Caco-2 (cell line): ENCODE measurements around the gene PYCARD. TPM values are rescaled to one million over a fixed set of nuclear protein-coding genes. Genes with fewer than 3 reads are reported as not detected.
"Not testable (repeated sequence)": the region's sequence is repeated elsewhere in the genome, so short reads cannot be mapped to it uniquely, and the experiment has no call there.

Experiments
- BruUV-seq: library from RNA; stranded (reverse); fragments of 400-500 nt; replicated peaks from 2 replicates; lab custom pipeline; 2021; lab: Mats Ljungman, UMichigan
- CTCF ChIA-PET: fragments of 300-600 bp; sonication (Branson Sonifier 250); formaldehyde crosslinking; loops from one replicate; lab custom pipeline; 2022; ENCODE audit warnings: antibody characterized with exemption; lab: Charles Lee
- POLR2A ChIA-PET: fragments of 300-600 bp; sonication (Branson Sonifier 250); formaldehyde crosslinking; loops from one replicate; lab custom pipeline; 2022; ENCODE audit warnings: antibody characterized with exemption; lab: Charles Lee
- DNase-seq, 2 experiments: peaks; one replicate each; pipeline versions ENCODE4 v3.0.0 to v3.0.0-alpha.2; 2020 to 2022
- H3K27me3 ChIP-seq: replicated peaks from 2 replicates; pipeline ENCODE4 v1.6.0; 2011; ENCODE audit warnings: low read length; ENCODE audit not compliant: control insufficient read depth, insufficient read depth
- H3K36me3 ChIP-seq: 2 replicates; pipeline ENCODE4 v1.5.1; 2011; ENCODE audit warnings: low read length; ENCODE audit not compliant: control insufficient read depth, insufficient read depth
- H3K4me1 ChIP-seq: fragments of 250-450 bp; sonication (Bioruptor Pico); 2 replicates; pipeline ENCODE4 v1.5.1; 2020; ENCODE audit warnings: mild to moderate bottlenecking
- H3K4me3 ChIP-seq: 2 replicates; pipeline ENCODE4 v1.5.1; 2011; ENCODE audit warnings: low read depth, mild to moderate bottlenecking, control low read depth, low read length
- H3K9me3 ChIP-seq: fragments of 250-450 bp; sonication (Bioruptor Pico); 2 replicates; pipeline ENCODE4 v1.5.1; 2020; ENCODE audit warnings: mild to moderate bottlenecking, moderate library complexity
- H3K27ac Mint-ChIP-seq: one replicate; pipeline ENCODE4 v1.8.0; 2022; ENCODE audit warnings: mixed read lengths; ENCODE audit not compliant: unreplicated experiment
- H3K27me3 Mint-ChIP-seq: one replicate; pipeline ENCODE4 v1.8.0; 2022; ENCODE audit warnings: mixed read lengths; ENCODE audit not compliant: insufficient read depth, unreplicated experiment
- H3K36me3 Mint-ChIP-seq: one replicate; pipeline ENCODE4 v1.8.0; 2022; ENCODE audit warnings: mild to moderate bottlenecking, mixed read lengths; ENCODE audit not compliant: insufficient read depth, unreplicated experiment
- H3K4me1 Mint-ChIP-seq: one replicate; pipeline ENCODE4 v1.8.0; 2022; ENCODE audit warnings: low read depth, mixed read lengths; ENCODE audit not compliant: unreplicated experiment
- H3K4me3 Mint-ChIP-seq: one replicate; pipeline ENCODE4 v1.8.0; 2022; ENCODE audit warnings: mild to moderate bottlenecking, moderate library complexity, mixed read lengths; ENCODE audit not compliant: unreplicated experiment
- H3K9me3 Mint-ChIP-seq: one replicate; pipeline ENCODE4 v1.8.0; 2022; ENCODE audit warnings: mixed read lengths; ENCODE audit not compliant: unreplicated experiment
- intact Hi-C: fragments of 100-400 bp; cut with micrococcal nuclease; formaldehyde crosslinking; loops from one replicate; pipeline ENCODE4 v1.10.0; 2022; ENCODE audit not compliant: unreplicated experiment
- total RNA-seq: library from RNA; stranded (reverse); gene quantifications from 2 replicates; pipeline ENCODE4 v1.2.3, GENCODE V29; 2022
- TF ChIP-seq, protein P1 (sequence below), 2 experiments: fragments of 200-600 bp in 1 of 2; IDR thresholded peaks; 1 replicate in 1 of 2; 2 replicates in 1 of 2; pipeline versions ENCODE4 v1.5.1 to v1.8.0; 2011 to 2022; ENCODE audit warnings: antibody characterized with exemption in 1 of 2, control low read depth in 1 of 2, inconsistent platforms in 1 of 2, low read depth in 1 of 2, low read length in 1 of 2, mild to moderate bottlenecking in 1 of 2, moderate library complexity in 1 of 2; ENCODE audit not compliant: insufficient read depth in 1 of 2, severe bottlenecking in 1 of 2, unreplicated experiment in 1 of 2

Gene PYCARD
- total RNA-seq, 1 experiment from 2014 or later: 0.84 TPM

DNA sequence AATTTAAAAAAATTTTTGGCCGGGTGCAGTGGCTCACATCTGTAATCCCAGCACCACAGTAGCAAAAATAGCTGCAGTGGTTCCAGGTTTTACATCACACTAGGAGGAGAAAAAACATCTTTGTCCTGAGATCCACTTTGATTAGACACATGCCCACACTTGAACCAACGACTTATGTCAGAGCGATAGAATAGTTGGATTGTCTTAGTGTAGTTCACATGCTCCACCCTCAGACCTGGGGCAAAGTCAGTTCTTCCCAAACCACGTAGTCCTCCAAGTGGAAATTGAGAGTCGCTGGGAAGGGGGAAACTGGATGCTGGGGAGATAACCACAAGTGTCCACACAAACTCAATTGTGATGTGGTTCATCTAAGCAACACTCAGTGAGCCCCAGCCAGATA lies 45.8 kb upstream of the PYCARD start:
- no peaks in the 10 kb centered on the region for H3K9me3 ChIP-seq
- no peak overlapping the region for H3K4me3 ChIP-seq
- no peaks in the 10 kb centered on the region for H3K27me3 Mint-ChIP-seq
- BruUV-seq: no TSS peak
- CTCF ChIA-PET: no interaction called here
- TF ChIP-seq, protein P1, sequence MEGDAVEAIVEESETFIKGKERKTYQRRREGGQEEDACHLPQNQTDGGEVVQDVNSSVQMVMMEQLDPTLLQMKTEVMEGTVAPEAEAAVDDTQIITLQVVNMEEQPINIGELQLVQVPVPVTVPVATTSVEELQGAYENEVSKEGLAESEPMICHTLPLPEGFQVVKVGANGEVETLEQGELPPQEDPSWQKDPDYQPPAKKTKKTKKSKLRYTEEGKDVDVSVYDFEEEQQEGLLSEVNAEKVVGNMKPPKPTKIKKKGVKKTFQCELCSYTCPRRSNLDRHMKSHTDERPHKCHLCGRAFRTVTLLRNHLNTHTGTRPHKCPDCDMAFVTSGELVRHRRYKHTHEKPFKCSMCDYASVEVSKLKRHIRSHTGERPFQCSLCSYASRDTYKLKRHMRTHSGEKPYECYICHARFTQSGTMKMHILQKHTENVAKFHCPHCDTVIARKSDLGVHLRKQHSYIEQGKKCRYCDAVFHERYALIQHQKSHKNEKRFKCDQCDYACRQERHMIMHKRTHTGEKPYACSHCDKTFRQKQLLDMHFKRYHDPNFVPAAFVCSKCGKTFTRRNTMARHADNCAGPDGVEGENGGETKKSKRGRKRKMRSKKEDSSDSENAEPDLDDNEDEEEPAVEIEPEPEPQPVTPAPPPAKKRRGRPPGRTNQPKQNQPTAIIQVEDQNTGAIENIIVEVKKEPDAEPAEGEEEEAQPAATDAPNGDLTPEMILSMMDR (IDR thresholded peaks at IDR 0.05; ENCODE audit: insufficient read depth in 1 of 2, low read depth in 1 of 2, low read length in 1 of 2, severe bottlenecking in 1 of 2, unreplicated experiment in 1 of 2): no peak
- peaks cover 7% of the 10 kb centered on the region for H3K4me1 Mint-ChIP-seq
- no peaks in the 10 kb centered on the region for H3K4me1 ChIP-seq
- H3K27me3 ChIP-seq: no peaks in the 10 kb centered on the region
- POLR2A ChIA-PET: no interaction called here
- intact Hi-C loops: no loop called here
- H3K36me3 Mint-ChIP-seq: no peaks in the 10 kb centered on the region
- H3K27ac Mint-ChIP-seq: no peak overlapping the region
- no peak overlapping the region for H3K4me3 Mint-ChIP-seq
- no peaks in the 10 kb centered on the region for H3K9me3 Mint-ChIP-seq
- no peak for DNase-seq
- no peaks in the 10 kb centered on the region for H3K36me3 ChIP-seq

DNA sequence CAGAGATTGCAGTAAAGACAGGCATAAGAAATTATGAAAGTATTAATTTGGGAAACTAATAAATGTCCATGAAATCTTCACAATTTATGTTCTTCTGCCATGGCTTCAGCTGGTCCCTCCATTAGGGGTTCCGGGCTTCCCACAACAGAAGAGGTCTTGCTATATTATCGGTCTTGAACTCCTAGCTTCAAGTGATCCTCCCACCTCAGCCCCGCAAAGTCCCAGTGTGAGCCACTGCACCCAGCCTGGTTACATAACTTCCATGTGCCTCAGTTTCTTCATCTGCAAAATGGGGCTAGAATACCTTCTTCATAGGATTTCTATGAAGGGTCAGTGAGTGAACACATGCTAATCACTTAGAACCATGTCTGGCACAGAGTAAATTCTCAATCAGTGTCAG lies 43.7 kb upstream of the PYCARD start:
- Histone ChIP-seq H3K27me3 (no peaks in the 10 kb centered on the region), H3K4me1 (no peaks in the 10 kb centered on the region), H3K36me3 (no peaks in the 10 kb centered on the region), H3K4me3 (no peak overlapping the region), H3K9me3 (no peaks in the 10 kb centered on the region)
- intact Hi-C loops: no loop called here
- BruUV-seq: no TSS peak
- Mint-ChIP-seq H3K4me1 (no peaks in the 10 kb centered on the region), H3K36me3 (no peaks in the 10 kb centered on the region), H3K4me3 (no peak overlapping the region), H3K9me3 (no peaks in the 10 kb centered on the region), H3K27ac (no peak overlapping the region), H3K27me3 (no peaks in the 10 kb centered on the region)
- ChIA-PET CTCF (no interaction called here), POLR2A (no interaction called here)
- TF ChIP-seq, protein P1 (IDR thresholded peaks at IDR 0.05; ENCODE audit: insufficient read depth in 1 of 2, low read depth in 1 of 2, low read length in 1 of 2, severe bottlenecking in 1 of 2, unreplicated experiment in 1 of 2): no peak
- no peak for DNase-seq

DNA sequence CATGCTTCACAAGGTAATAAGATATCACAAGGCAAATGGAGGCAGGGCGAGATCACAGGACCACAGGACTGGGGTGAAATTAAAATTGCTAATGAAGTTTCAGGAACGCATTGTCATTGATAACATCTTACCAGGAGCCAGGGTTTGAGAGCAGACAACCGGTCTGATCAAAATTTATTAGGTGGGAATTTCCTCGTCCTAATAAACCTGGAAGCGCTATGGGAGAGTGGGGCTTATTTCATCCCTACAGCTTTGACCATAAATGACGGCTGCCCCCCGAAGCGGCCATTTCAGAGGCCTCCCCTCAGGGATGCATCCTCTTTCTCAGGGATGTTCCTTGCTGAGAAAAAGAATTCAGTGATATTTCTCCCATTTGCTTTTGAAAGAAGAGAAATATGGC lies 43.0 kb upstream of the PYCARD start:
- H3K4me1 Mint-ChIP-seq, H3K4me3 ChIP-seq, POLR2A ChIA-PET, H3K36me3 Mint-ChIP-seq, H3K4me3 Mint-ChIP-seq, DNase-seq, H3K9me3 ChIP-seq, H3K27ac Mint-ChIP-seq, CTCF ChIA-PET, H3K27me3 ChIP-seq, H3K36me3 ChIP-seq, BruUV-seq, H3K27me3 Mint-ChIP-seq, H3K9me3 Mint-ChIP-seq, H3K4me1 ChIP-seq, intact Hi-C loops: not testable (repeated sequence)
